HuH-7 (cell line): ENCODE data around the gene DRAP1.
"Not testable (repeated sequence)": the region's sequence is repeated elsewhere in the genome, so short reads cannot be mapped to it uniquely, and the experiment has no call there.

Source experiments
- DNase-seq: peaks from one replicate; pipeline ENCODE4 v3.0.0; 2011; ENCODE audit warnings: low spot score

The DRAP1 gene

GRCh38 chr11:65931773-65932557 lies 12.7 kb downstream of the DRAP1 start:
- no peak for DNase-seq

- DNase-seq: no peak
Measured at GRCh38 chr11:65932558-65932919, 13.3 kb downstream of the DRAP1 start.

- DNase-seq: no peak
Measured at GRCh38 chr11:65934014-65934413, 14.8 kb downstream of the DRAP1 start.

- DNase-seq: no peak
Measured at GRCh38 chr11:65937766-65938165, 18.5 kb downstream of the DRAP1 start.

- no peak for DNase-seq
Measured at GRCh38 chr11:65941720-65942310, 22.6 kb downstream of the DRAP1 start.

- DNase-seq: no peak
Measured at GRCh38 chr11:65942531-65942930, 23.3 kb downstream of the DRAP1 start.

- DNase-seq: no peak
Measured at GRCh38 chr11:65944191-65944590, 25.0 kb downstream of the DRAP1 start.

GRCh38 chr11:65944767-65945166 lies 25.5 kb downstream of the DRAP1 start:
- no peak for DNase-seq

GRCh38 chr11:65945430-65945911 lies 26.2 kb downstream of the DRAP1 start, which contains the start of gene TSGA10IP:
TSGA10IP (plus strand) TSS chr11:65945480; CDS start chr11:65945676, 196 bp downstream.
- DNase-seq: no peak

GRCh38 chr11:65945941-65946558 lies 26.8 kb downstream of the DRAP1 start:
- no peak for DNase-seq

GRCh38 chr11:65946655-65947054 lies 27.4 kb downstream of the DRAP1 start:
- no peak for DNase-seq

GRCh38 chr11:65947133-65947532 lies 27.9 kb downstream of the DRAP1 start:
- no peak for DNase-seq

- no peak for DNase-seq
Measured at GRCh38 chr11:65947603-65948125, 28.4 kb downstream of the DRAP1 start.

- DNase-seq: not testable (repeated sequence)
Measured at GRCh38 chr11:65950711-65951110, 31.5 kb downstream of the DRAP1 start.

GRCh38 chr11:65951641-65952040 lies 32.4 kb downstream of the DRAP1 start:
- not testable (repeated sequence) for DNase-seq

GRCh38 chr11:65952052-65952521 lies 32.9 kb downstream of the DRAP1 start:
- no peak for DNase-seq

- no peak for DNase-seq
Measured at GRCh38 chr11:65953471-65953870, 34.2 kb downstream of the DRAP1 start.

- no peak for DNase-seq
Measured at GRCh38 chr11:65954771-65955170, 35.5 kb downstream of the DRAP1 start.

GRCh38 chr11:65958291-65958690 lies 39.1 kb downstream of the DRAP1 start:
- no peak for DNase-seq

GRCh38 chr11:65958774-65959420 lies 39.7 kb downstream of the DRAP1 start:
- no peak for DNase-seq

- no peak for DNase-seq
Measured at GRCh38 chr11:65960824-65961266, 41.6 kb downstream of the DRAP1 start.
